SU-DHL-6 (cell line): ENCODE measurements around the gene BICC1.

Source experiments
- CTCF ChIP-seq: fragments of 200-600 bp; sonication (generic); IDR thresholded peaks from one replicate; pipeline ENCODE4 v1.5.1; 2017; ENCODE audit warnings: antibody characterized with exemption, mild to moderate bottlenecking, low read length, moderate library complexity; ENCODE audit not compliant: insufficient read depth, poor library complexity, severe bottlenecking
- EZH2phosphoT487 ChIP-seq: fragments of 200-600 bp; sonication (generic), shearing (Covaris generic); conservative IDR thresholded peaks from 2 replicates; pipeline ENCODE4 v1.6.1; 2018; ENCODE audit warnings: mild to moderate bottlenecking, antibody characterized with exemption, low read length, moderate library complexity, mixed read lengths

GRCh38 chr10:58756130-58756719 is 243.6 kb downstream of the BICC1 start:
- TF ChIP-seq CTCF, result no peak
- no peak for TF ChIP-seq EZH2phosphoT487
